GM21717 (cell line): ENCODE measurements around the gene SORBS1.

Source experiments
- ATAC-seq: cut with Tn5 transposase; IDR thresholded peaks from one replicate; pipeline ENCODE4 v1.9.1; 2021; ENCODE audit warnings: mild to moderate bottlenecking, moderate library complexity; ENCODE audit not compliant: unreplicated experiment

The SORBS1 gene

GRCh38 chr10:95517536-95518454 is 43.4 kb downstream of the SORBS1 start:
- no peak for ATAC-seq

- ATAC-seq = no peak
Measured at GRCh38 chr10:95516774-95517373, 44.3 kb downstream of the SORBS1 start.

- no peak for ATAC-seq
Measured at GRCh38 chr10:95513941-95514392, 47.2 kb downstream of the SORBS1 start.

- ATAC-seq = no peak
Measured at GRCh38 chr10:95513008-95513589, 48.1 kb downstream of the SORBS1 start.

- ATAC-seq = no peak
Measured at GRCh38 chr10:95511314-95511713, 49.9 kb downstream of the SORBS1 start.

GRCh38 chr10:95509251-95509650 is 51.9 kb downstream of the SORBS1 start:
- no peak for ATAC-seq

GRCh38 chr10:95508730-95509129 is 52.4 kb downstream of the SORBS1 start:
- no peak for ATAC-seq

GRCh38 chr10:95506056-95506737 is 55.0 kb downstream of the SORBS1 start:
- ATAC-seq = no peak

- no peak for ATAC-seq
Measured at GRCh38 chr10:95505641-95506040, 55.5 kb downstream of the SORBS1 start.

GRCh38 chr10:95505084-95505610 is 56.0 kb downstream of the SORBS1 start:
- no peak for ATAC-seq

- ATAC-seq = no peak
Measured at GRCh38 chr10:95504246-95504691, 56.9 kb downstream of the SORBS1 start.

- no peak for ATAC-seq
Measured at GRCh38 chr10:95503526-95503925, 57.6 kb downstream of the SORBS1 start.

GRCh38 chr10:95503001-95503400 is 58.2 kb downstream of the SORBS1 start:
- ATAC-seq = no peak

- no peak for ATAC-seq
Measured at GRCh38 chr10:95502377-95502776, 58.8 kb downstream of the SORBS1 start.

GRCh38 chr10:95501203-95502094 is 59.7 kb downstream of the SORBS1 start:
- ATAC-seq = no peak

- no peak for ATAC-seq
Measured at GRCh38 chr10:95500649-95501048, 60.5 kb downstream of the SORBS1 start.

GRCh38 chr10:95500097-95500496 is 61.1 kb downstream of the SORBS1 start:
- ATAC-seq = no peak

- no peak for ATAC-seq
Measured at GRCh38 chr10:95499482-95499989, 61.6 kb downstream of the SORBS1 start.

GRCh38 chr10:95496951-95497350 is 64.2 kb downstream of the SORBS1 start:
- ATAC-seq = no peak
